Measurements from ENCODE around the gene TMSB15B.
A peak's percentile ranks its signal among the peaks of the same experiment; 100 is the strongest.
"Not testable (repeated sequence)": the region's sequence is repeated elsewhere in the genome, so short reads cannot be mapped to it uniquely, and the experiment has no call there.

Gene TMSB15B

GRCh38 chrX:103962411-103963278 lies at the start of gene TMSB15B:
Gene TMSB15B, plus strand, starts transcription at chrX:103962627.
- not testable (repeated sequence) for DNase-seq

GRCh38 chrX:103913356-103914020 lies 48.9 kb upstream of the TMSB15B start:
- DNase-seq: no peak

GRCh38 chrX:103918050-103918449 lies 44.4 kb upstream of the TMSB15B start:
- peak; percentile 57 for DNase-seq

GRCh38 chrX:103918571-103919269 lies 43.7 kb upstream of the TMSB15B start:
- peak; percentile 54 for DNase-seq

GRCh38 chrX:103919270-103919637 lies 43.2 kb upstream of the TMSB15B start:
- DNase-seq: peak; percentile 33

- not testable (repeated sequence) for DNase-seq
These were observed 41.9 kb upstream of the TMSB15B start for GRCh38 chrX:103920515-103920914.

GRCh38 chrX:103927030-103927429 lies 35.4 kb upstream of the TMSB15B start:
- DNase-seq: no peak

- DNase-seq: no peak
These were observed 34.8 kb upstream of the TMSB15B start for GRCh38 chrX:103927633-103928032.

- DNase-seq: no peak
These were observed 30.3 kb upstream of the TMSB15B start for GRCh38 chrX:103932133-103932532.

- not testable (repeated sequence) for DNase-seq
These were observed 22.2 kb upstream of the TMSB15B start for GRCh38 chrX:103940257-103940656.

GRCh38 chrX:103941201-103941975 lies 21.0 kb upstream of the TMSB15B start:
- peak; percentile 24 for DNase-seq

- no peak for DNase-seq
These were observed 12.9 kb upstream of the TMSB15B start for GRCh38 chrX:103949506-103949905.

- DNase-seq: no peak
These were observed 9.1 kb upstream of the TMSB15B start for GRCh38 chrX:103953353-103953752.

GRCh38 chrX:103954259-103954658 lies 8.2 kb upstream of the TMSB15B start:
- DNase-seq: no peak

- DNase-seq: not testable (repeated sequence)
These were observed 1.8 kb upstream of the TMSB15B start for GRCh38 chrX:103960599-103960998.

- not testable (repeated sequence) for DNase-seq
These were observed 21.1 kb downstream of the TMSB15B start for GRCh38 chrX:103983508-103983907.

GRCh38 chrX:103999234-103999633 lies 36.8 kb downstream of the TMSB15B start:
- no peak for DNase-seq

GRCh38 chrX:104008831-104009230 lies 46.4 kb downstream of the TMSB15B start:
- no peak for DNase-seq

- no peak for DNase-seq
These were observed 50.7 kb downstream of the TMSB15B start for GRCh38 chrX:104013158-104013557.

GRCh38 chrX:104013606-104014005 lies 51.2 kb downstream of the TMSB15B start, which contains the start of gene H2BW1:
Gene H2BW1, minus strand, starts transcription at chrX:104013708. Its CDS starts 132 bp downstream, at chrX:104013576.
- DNase-seq: no peak

GRCh38 chrX:104015576-104015975 lies 53.1 kb downstream of the TMSB15B start:
- DNase-seq: not testable (repeated sequence)

Measured in CD4-positive, alpha-beta T cell treated with Interleukin-6 for 4 hours (primary cell).